HG03060 (cell line): ENCODE data around the gene APBA2.

Experiments
- ATAC-seq: cut with Tn5 transposase; IDR thresholded peaks from one replicate; pipeline ENCODE4 v1.9.1; 2021; ENCODE audit warnings: low read depth, moderate number of reproducible peaks; ENCODE audit not compliant: unreplicated experiment

Gene APBA2

DNA sequence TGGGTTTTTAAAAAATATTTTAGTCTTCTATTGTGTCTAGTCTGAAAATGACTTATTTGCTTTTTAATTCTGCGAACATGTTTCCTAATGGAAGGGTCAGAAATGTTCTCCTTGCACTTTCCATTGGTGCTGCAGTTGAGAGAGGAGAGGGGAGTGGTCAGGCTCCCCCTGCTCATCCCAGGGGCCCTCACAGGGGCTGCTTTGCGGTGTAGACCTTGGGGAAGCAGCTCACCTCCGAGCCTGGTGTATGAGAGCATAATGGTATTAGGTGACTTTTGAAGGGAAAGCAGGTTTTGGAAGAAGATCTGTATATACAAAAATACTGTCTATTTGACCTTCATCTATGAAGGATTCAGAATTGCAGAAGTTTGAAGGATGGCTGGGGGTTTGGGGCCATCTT, 28.3 kb downstream of the APBA2 start:
- ATAC-seq, result no peak

GRCh38 chr15:28914483-28915023, 28.8 kb downstream of the APBA2 start:
- ATAC-seq, result no peak

DNA sequence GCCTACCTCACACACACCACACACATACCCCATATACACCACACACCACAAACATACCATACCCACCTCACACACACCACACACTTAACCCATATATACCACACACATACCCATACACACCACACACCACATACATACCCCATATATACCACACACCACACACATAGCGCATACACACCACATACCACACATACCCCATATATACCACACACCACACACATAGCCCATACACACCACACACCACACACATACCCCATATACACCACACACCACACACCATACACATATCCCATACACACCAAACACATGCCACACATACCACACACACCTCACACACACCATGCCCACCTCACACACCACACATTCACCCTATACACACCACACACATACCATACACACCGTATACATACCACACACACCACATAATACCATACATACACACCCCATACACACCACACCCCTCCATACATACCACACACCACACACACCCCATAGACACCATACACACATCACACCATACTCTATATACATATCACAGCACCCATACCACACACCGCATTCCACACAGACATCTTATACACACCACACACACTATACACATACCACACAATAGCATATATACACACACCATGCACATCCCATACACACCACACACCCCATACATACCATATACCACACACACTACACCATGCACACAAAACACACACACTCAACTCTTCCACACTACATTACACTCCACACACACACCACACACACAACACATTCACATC, 29.5 kb downstream of the APBA2 start:
- ATAC-seq, result no peak

- ATAC-seq, result no peak
Observed at GRCh38 chr15:28915935-28916334, 30.2 kb downstream of the APBA2 start.

GRCh38 chr15:28917791-28918140, 32.0 kb downstream of the APBA2 start:
- no peak for ATAC-seq

GRCh38 chr15:28918141-28918983, 32.6 kb downstream of the APBA2 start:
- no peak for ATAC-seq

GRCh38 chr15:28919201-28919635, 33.4 kb downstream of the APBA2 start:
- ATAC-seq, result no peak

DNA sequence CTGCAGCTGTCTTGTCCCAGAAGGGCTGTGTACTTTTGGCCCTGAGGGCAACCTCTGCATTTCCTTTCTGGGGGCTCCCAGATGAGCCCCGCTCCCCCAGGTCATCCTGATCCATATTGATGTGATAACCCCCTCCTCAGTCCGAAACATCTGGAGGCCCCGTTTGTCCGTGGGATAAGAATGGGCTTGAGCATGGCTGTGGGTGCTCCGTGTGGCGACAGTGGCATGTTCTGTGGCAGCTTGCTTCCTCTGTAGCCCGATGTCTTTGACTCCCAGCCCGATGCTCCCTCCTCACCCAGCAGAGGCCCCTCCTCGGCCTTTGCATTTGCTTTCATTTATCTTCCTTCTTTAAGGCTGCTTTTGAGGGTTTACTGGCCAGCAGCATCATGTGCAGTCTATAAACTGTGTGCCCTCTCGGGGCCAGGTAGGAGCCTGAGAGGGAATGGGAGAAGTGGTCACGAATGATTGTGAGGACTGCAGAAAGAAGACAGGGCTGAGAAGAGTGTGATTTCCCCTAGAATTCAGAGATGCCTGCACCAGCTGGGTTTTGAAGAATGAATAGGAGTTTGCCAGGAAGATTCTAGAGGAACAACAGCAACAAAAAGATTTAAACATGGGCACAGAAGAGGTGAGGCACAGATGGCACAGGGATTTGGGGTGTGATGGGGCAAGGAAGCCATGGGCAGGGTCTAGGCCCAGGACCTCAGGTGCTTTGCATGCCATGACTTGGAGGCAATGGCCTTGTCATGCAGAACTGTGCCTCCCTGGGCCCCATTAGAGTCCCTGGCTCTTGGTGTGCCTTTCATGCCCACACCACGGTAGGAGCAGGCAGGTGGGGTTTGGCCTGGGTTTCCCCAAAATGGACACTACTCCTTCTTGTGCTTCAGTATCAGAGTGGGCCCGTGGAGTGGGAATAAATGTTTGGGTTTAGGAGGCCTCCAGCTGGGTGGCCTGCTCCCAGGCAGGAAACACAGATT, 34.2 kb downstream of the APBA2 start:
- ATAC-seq, result no peak

DNA sequence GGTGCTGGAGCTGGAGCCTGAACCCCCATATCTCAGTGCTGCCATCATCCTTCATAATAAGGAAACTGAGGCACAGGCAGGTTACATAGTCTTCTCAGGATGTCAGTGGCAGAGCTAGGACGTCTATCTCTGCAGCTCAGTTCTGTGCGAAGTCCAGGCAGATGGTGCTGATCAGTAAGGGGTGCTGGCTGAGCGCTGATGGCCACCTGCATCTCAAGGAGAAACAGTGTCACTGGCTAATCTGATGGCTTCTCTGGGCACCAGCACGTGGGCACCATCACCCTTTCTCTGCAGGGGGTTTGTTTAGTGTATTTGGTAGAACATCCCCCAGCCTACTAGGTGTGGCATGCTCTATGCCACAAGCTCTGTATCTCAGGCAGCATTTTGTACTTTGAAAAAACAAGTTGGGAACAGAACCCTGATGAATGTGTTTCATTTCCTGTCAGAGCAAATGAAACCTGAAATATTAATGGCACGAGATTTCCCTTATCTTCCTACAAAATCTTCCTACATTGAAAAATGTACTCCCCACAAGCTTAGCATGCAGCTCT, 35.1 kb downstream of the APBA2 start:
- ATAC-seq, result no peak

DNA sequence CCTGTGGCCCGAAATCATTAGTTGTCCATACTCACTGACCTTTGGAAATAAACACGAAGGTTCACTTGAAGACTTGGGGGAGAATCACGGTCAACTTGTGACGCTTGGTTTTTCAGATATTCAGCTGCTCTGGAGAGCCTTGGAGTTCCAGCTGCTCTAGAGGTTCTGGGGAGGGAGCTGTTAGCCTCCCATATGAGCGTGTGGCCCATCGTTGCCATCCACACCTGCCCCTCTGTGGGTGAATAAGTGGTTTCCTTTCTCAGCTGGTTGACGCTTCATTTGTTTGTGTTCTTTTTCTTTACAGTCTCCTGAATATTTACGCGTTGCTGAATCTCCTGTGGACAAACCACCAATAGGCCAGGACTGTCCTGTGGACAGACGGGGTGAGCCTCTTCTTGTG, 35.6 kb downstream of the APBA2 start:
- ATAC-seq, result no peak

GRCh38 chr15:28921919-28922706, 36.3 kb downstream of the APBA2 start:
- ATAC-seq, result no peak

DNA sequence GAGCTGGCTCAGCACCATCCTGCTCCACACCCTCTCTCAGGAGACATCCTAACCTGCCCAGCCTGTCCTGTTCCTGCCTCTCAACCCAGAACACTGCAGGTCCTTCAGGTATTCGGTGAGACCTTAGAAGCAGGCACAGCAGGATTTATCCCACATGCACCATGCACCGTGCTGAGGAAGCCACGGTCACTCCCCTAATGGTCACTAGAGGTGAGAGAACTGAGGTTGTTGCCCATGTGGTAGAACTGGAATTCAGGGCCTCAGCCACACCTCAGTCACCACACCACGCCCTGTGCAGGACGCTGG, 36.9 kb downstream of the APBA2 start:
- no peak for ATAC-seq

- no peak for ATAC-seq
Observed at GRCh38 chr15:28923726-28924280, 38.0 kb downstream of the APBA2 start.

DNA sequence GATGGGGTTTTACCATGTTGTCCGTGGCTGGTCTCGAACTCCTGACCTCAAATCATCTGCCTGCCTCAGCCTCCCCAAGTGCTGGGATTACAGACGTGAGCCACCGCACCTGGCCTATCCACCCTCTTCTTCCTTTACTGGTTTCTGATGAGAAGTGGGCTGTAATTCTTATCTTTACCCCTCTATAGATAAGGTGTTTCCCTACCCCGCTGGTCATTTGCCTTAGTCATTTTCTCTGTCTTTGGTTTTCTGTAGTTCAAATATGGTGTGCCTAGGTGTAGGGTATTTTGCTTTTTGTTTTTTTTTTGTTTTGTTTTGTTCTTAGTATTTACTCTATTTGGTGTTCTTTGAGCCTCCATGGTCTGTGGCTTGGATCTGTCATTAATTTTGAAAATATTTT, 41.3 kb downstream of the APBA2 start:
- ATAC-seq, result no peak

- ATAC-seq, result no peak
Observed at GRCh38 chr15:28929200-28929599, 43.4 kb downstream of the APBA2 start.

DNA sequence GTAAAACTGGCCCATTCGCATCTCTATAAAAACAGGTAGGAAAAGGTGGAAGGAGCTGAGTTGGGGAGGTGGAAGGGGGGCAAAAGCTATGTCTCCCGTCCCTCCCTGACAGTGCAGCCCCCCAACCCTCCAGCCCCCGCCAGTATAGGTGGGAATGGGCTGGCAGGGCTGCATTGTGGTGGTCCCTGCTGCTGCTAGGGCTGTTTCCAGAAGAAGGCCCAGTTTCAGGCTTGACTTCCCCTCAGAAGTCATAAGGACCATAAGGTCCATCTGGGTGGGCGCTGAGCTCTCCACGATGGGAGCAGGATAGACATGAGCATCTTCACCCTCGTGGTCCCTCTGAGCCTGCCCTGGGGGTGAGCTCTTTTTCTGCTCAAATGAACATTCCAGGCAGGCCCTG, 44.2 kb downstream of the APBA2 start:
- no peak for ATAC-seq

DNA sequence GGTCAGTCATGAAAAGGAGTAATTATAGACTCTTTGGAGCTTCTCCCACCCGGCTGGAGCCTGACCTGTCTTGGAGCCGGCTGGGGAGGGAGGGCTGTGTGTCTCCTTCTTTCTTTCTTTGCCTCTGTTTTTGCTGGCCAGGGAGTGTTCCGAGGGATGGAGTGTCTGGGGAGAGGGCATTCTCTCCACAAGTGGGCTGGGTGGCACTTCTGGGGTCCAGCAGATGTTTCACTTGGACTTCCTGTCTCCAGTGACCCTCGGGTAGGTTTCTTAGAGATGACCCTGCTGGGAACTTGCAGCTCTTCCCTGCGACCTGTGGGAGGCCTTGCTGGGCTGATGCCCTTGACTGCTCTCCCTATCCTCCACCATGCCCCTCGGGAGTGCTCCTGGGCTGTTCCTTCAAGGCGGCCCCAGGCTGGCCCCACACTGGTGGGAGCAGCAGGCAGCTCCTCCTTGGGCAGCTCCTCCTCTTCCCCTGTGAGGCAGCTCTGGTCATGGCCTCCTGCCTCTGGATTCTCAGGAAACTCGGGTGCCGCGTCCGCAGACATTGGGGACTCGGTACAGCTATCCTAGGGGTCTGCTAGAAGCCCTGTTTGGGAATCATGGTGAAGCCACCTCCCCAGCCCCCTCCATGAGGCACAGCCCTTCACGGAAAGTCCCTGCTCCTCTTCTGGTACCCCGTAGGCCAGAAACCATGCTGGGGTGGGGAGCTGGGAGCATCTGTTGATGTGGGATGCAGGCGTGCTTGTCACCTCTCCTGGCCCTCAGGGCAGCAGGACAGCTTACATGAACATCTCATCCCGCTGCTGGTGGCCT, 44.9 kb downstream of the APBA2 start:
- ATAC-seq, result no peak

GRCh38 chr15:28931828-28932227, 46.1 kb downstream of the APBA2 start:
- no peak for ATAC-seq
